Epithelial cell of proximal tubule (primary cell): ENCODE measurements around the gene MARCO. TPM values are rescaled to one million over a fixed set of nuclear protein-coding genes. Genes with fewer than 3 reads are reported as not detected.

ENCODE experiments used
- DNase-seq: peaks from one replicate; pipeline ENCODE4 v3.0.0-alpha.2; 2011; ENCODE audit warnings: low read depth
- H3K4me3 ChIP-seq: 2 replicates; pipeline ENCODE4 v1.5.1; 2011; ENCODE audit warnings: low read depth, mild to moderate bottlenecking, low read length
- CTCF ChIP-seq: conservative IDR thresholded peaks from 2 replicates; pipeline ENCODE4 v1.5.1; 2012; ENCODE audit warnings: low read depth, mild to moderate bottlenecking, low read length
- total RNA-seq: library from RNA; depleted of rRNA; stranded (reverse); fragments of >200 nt; gene quantifications from 2 replicates; pipeline ENCODE4 v1.2.3, GENCODE V29; 2015

Gene MARCO
- total RNA-seq, 1 donor from 2014 or later, result not detected

- no peak for TF ChIP-seq CTCF
- H3K4me3 ChIP-seq, result no peak overlapping the region
- DNase-seq, result no peak
Measured at GRCh38 chr2:118988706-118989105, 46.7 kb downstream of the MARCO start.

GRCh38 chr2:118989481-118989880 lies 47.5 kb downstream of the MARCO start:
- H3K4me3 ChIP-seq, result no peak overlapping the region
- peak; percentile 81 for DNase-seq
- TF ChIP-seq CTCF, result no peak

- H3K4me3 ChIP-seq, result no peak overlapping the region
- no peak for DNase-seq
Measured at GRCh38 chr2:118990757-118991545, 49.0 kb downstream of the MARCO start.

GRCh38 chr2:118991554-118991953 lies 49.6 kb downstream of the MARCO start:
- DNase-seq, result no peak
- TF ChIP-seq CTCF, result no peak
- no peak overlapping the region for H3K4me3 ChIP-seq

More at GRCh38 chr2:118990757-118991545, 49.0 kb downstream of the MARCO start:
- no peak for TF ChIP-seq CTCF

GRCh38 chr2:118992740-118993391 lies 50.9 kb downstream of the MARCO start:
- no peak for DNase-seq
- no peak for TF ChIP-seq CTCF
- H3K4me3 ChIP-seq, result no peak overlapping the region

- no peak overlapping the region for H3K4me3 ChIP-seq
- no peak for DNase-seq
- no peak for TF ChIP-seq CTCF
Measured at GRCh38 chr2:118993392-118993752, 51.4 kb downstream of the MARCO start.

- H3K4me3 ChIP-seq, result no peak overlapping the region
- no peak for TF ChIP-seq CTCF
- DNase-seq, result no peak
Measured at GRCh38 chr2:118994172-118994700, 52.2 kb downstream of the MARCO start.
